Upper lobe of left lung (tissue), 6 donors: ENCODE measurements around the gene CADM1. TPM values are rescaled to one million over a fixed set of nuclear protein-coding genes. Genes with fewer than 3 reads are reported as not detected.

Experiments used
- ATAC-seq, 2 donors: fragments of 200-7000 bp; cut with Tn5 transposase; one replicate each; pipeline ENCODE4 v1.9.1; 2022; ENCODE audit warnings: mild to moderate bottlenecking in 2 of 2, moderate library complexity in 2 of 2; ENCODE audit not compliant: low FRiP score in 2 of 2
- DNase-seq, 2 donors: peaks; one replicate each; pipeline ENCODE4 v3.0.0-alpha.2; 2019 to 2020
- H3K27ac ChIP-seq, 4 donors: fragments of 200-600 bp; sonication (generic); one replicate each; pipeline ENCODE4 v1.5.1; 2016 to 2019
- H3K27me3 ChIP-seq, 4 donors: fragments of 200-600 bp; sonication (generic); one replicate each; pipeline ENCODE4 v1.5.1; 2017 to 2019
- H3K36me3 ChIP-seq, 4 donors: fragments of 200-600 bp; sonication (generic); one replicate each; pipeline ENCODE4 v1.5.1; 2016 to 2019
- H3K4me1 ChIP-seq, 4 donors: fragments of 200-600 bp; sonication (generic); one replicate each; pipeline ENCODE4 v1.5.1; 2018 to 2019
- H3K4me3 ChIP-seq, 4 donors: fragments of 200-600 bp; sonication (generic); one replicate each; pipeline ENCODE4 v1.5.1; 2017 to 2019; ENCODE audit warnings: mild to moderate bottlenecking in 2 of 4, moderate library complexity in 1 of 4
- H3K9me3 ChIP-seq, 4 donors: fragments of 200-600 bp; sonication (generic); one replicate each; pipeline ENCODE4 v1.5.1; 2018 to 2019
- CTCF ChIP-seq, 6 experiments: fragments of 450-650 bp in 4 of 6; fragments of 200-600 bp in 2 of 6; sonication (generic) in 2 of 6; IDR thresholded peaks; one replicate each; pipeline ENCODE4 v1.5.1; 2016 to 2019; ENCODE audit warnings: antibody characterized with exemption in 6 of 6
- EP300 ChIP-seq, 4 donors: sonication (generic); formaldehyde crosslinking; IDR thresholded peaks; one replicate each; pipeline ENCODE4 v1.5.1; 2017; ENCODE audit warnings: antibody characterized with exemption in 4 of 4, control low read depth in 2 of 4
- POLR2A ChIP-seq, 4 donors: fragments of 450-650 bp; IDR thresholded peaks; one replicate each; pipeline ENCODE4 v1.5.1; 2016 to 2017; ENCODE audit warnings: antibody characterized with exemption in 4 of 4, mild to moderate bottlenecking in 2 of 4
- POLR2AphosphoS5 ChIP-seq, 2 donors: sonication (generic); formaldehyde crosslinking; IDR thresholded peaks; one replicate each; pipeline ENCODE4 v1.5.1; 2017; ENCODE audit warnings: antibody characterized with exemption in 2 of 2
- WGBS, 2 donors: methylation state at CpG; one replicate each; pipeline ENCODE4 v1.1.5; 2017 to 2018; 5-methylcytosine and 5-hydroxymethylcytosine counted together
- total RNA-seq, 6 donors: library from RNA; depleted of rRNA in 4 of 6; stranded (reverse); fragments of >200 nt in 4 of 6; gene quantifications; one replicate each; pipeline versions ENCODE4 v1.1.0 to v1.2.1, GENCODE V29; 2016 to 2021
- donor health status: DM: no; HTN: no; CAD: no; lungs with moderate emphysema.
- donor health status: DM: no; HTN: yes; CAD: no; lungs with severe emphysema.

The CADM1 gene
- total RNA-seq, 6 donors from 2014 or later, result 69.9 to 212 (median 125) TPM

GRCh38 chr11:115396533-115396932 is 107.7 kb downstream of the CADM1 start:
- Histone ChIP-seq H3K9me3 (no peaks in the 10 kb centered on the region), H3K27ac (no peak overlapping the region), H3K27me3 (no peaks in the 10 kb centered on the region), H3K36me3 (no peaks in the 10 kb centered on the region), H3K4me1 (peaks cover 0 to 5% (median under 1%) of the 10 kb centered on the region in 4 donors), H3K4me3 (no peak overlapping the region)
- DNase-seq, result no peak
- TF ChIP-seq POLR2A (IDR thresholded peaks at IDR 0.05) (no peak), POLR2AphosphoS5 (IDR thresholded peaks at IDR 0.05) (no peak), CTCF (IDR thresholded peaks at IDR 0.05) (no peak), EP300 (IDR thresholded peaks at IDR 0.05) (no peak)
- WGBS, 2 donors, result 52 to 65% methylated on average over 1 of the region's 1 CpG
- ATAC-seq, result no peak

GRCh38 chr11:115393950-115394349 is 110.3 kb downstream of the CADM1 start:
- DNase-seq (no peak), ATAC-seq (no peak)
- peaks cover 3 to 19% (median 14%) of the 10 kb centered on the region in 4 donors for H3K4me1 ChIP-seq
- H3K27ac ChIP-seq, result no peak overlapping the region
- H3K4me3 ChIP-seq, result no peak overlapping the region
- H3K27me3 ChIP-seq, result no peaks in the 10 kb centered on the region
- H3K36me3 ChIP-seq, result no peaks in the 10 kb centered on the region
- TF ChIP-seq POLR2AphosphoS5 (IDR thresholded peaks at IDR 0.05), result no peak
- no peak for TF ChIP-seq POLR2A (IDR thresholded peaks at IDR 0.05)
- no peak for TF ChIP-seq CTCF (IDR thresholded peaks at IDR 0.05)
- no peak for TF ChIP-seq EP300 (IDR thresholded peaks at IDR 0.05)
- H3K9me3 ChIP-seq, result no peaks in the 10 kb centered on the region

DNA sequence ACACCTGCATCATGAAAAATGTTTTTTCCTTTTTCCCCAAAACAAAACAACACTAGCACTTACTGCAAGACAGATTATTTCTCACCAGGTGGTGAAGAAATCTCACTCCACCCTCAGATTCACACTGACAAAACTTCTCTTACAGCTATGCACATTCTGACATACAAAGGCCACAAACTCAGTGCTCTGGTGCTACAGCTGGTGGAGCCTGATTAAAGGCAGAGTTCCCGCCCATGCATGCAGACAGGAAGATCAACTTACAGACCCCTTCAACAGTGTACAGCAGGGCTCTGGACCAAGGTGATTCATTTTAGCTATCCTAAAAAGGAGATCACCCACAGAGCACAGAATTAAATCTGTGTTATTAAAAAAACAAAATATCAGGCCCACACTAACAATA is 112.6 kb downstream of the CADM1 start:
- ATAC-seq, result no peak
- Histone ChIP-seq H3K27ac (no peak overlapping the region), H3K9me3 (no peaks in the 10 kb centered on the region), H3K27me3 (no peaks in the 10 kb centered on the region), H3K4me1 (peaks cover 3 to 19% (median 14%) of the 10 kb centered on the region in 4 donors), H3K36me3 (no peaks in the 10 kb centered on the region), H3K4me3 (no peak overlapping the region)
- DNase-seq, result no peak
- TF ChIP-seq CTCF (IDR thresholded peaks at IDR 0.05) (no peak), POLR2A (IDR thresholded peaks at IDR 0.05) (no peak), EP300 (IDR thresholded peaks at IDR 0.05) (no peak), POLR2AphosphoS5 (IDR thresholded peaks at IDR 0.05) (no peak)
- 58 to 80% methylated on average over 1 of the region's 1 CpG for WGBS, 2 donors

GRCh38 chr11:115391160-115391559 is 113.1 kb downstream of the CADM1 start:
- H3K36me3 ChIP-seq, result no peaks in the 10 kb centered on the region
- H3K4me3 ChIP-seq, result no peak overlapping the region
- DNase-seq (no peak), ATAC-seq (no peak)
- peaks cover 3 to 19% (median 14%) of the 10 kb centered on the region in 4 donors for H3K4me1 ChIP-seq
- no peak overlapping the region for H3K27ac ChIP-seq
- H3K9me3 ChIP-seq, result no peaks in the 10 kb centered on the region
- H3K27me3 ChIP-seq, result no peaks in the 10 kb centered on the region
- WGBS, 2 donors, result 21 to 37% methylated on average over 3 of the region's 3 CpGs
- TF ChIP-seq EP300 (IDR thresholded peaks at IDR 0.05), result no peak
- no peak for TF ChIP-seq POLR2AphosphoS5 (IDR thresholded peaks at IDR 0.05)
- TF ChIP-seq POLR2A (IDR thresholded peaks at IDR 0.05), result no peak
- no peak for TF ChIP-seq CTCF (IDR thresholded peaks at IDR 0.05)

- Histone ChIP-seq H3K9me3 (no peaks in the 10 kb centered on the region), H3K4me3 (no peak overlapping the region), H3K27ac (no peak overlapping the region), H3K4me1 (peaks cover 3 to 19% (median 14%) of the 10 kb centered on the region in 4 donors), H3K36me3 (no peaks in the 10 kb centered on the region), H3K27me3 (no peaks in the 10 kb centered on the region)
- ATAC-seq (no peak), DNase-seq (no peak)
- 21 to 27% methylated on average over 1 of the region's 1 CpG for WGBS, 2 donors
- TF ChIP-seq EP300 (IDR thresholded peaks at IDR 0.05) (no peak), CTCF (IDR thresholded peaks at IDR 0.05) (no peak), POLR2A (IDR thresholded peaks at IDR 0.05) (no peak), POLR2AphosphoS5 (IDR thresholded peaks at IDR 0.05) (no peak)
These were observed 113.8 kb downstream of the CADM1 start for GRCh38 chr11:115390441-115390840.
